ENCODE measurements around the gene CEP97.

Gene CEP97

GRCh38 chr3:101784855-101785613, 60.6 kb downstream of the CEP97 start:
- no peak for TF ChIP-seq CTCF (IDR thresholded peaks at IDR 0.05; ENCODE audit: low read depth, low read length)
- H3K4me3 ChIP-seq (ENCODE audit: low read depth, low read length) = no peak overlapping the region

GRCh38 chr3:101791778-101792177, 67.4 kb downstream of the CEP97 start:
- no peak for TF ChIP-seq CTCF (IDR thresholded peaks at IDR 0.05; ENCODE audit: low read depth, low read length)
- no peak overlapping the region for H3K4me3 ChIP-seq (ENCODE audit: low read depth, low read length)

- no peak for TF ChIP-seq CTCF (IDR thresholded peaks at IDR 0.05; ENCODE audit: low read depth, low read length)
- H3K4me3 ChIP-seq (ENCODE audit: low read depth, low read length) = no peak overlapping the region
Observed at GRCh38 chr3:101796077-101796680, 71.8 kb downstream of the CEP97 start.

GRCh38 chr3:101801174-101801573, 76.8 kb downstream of the CEP97 start:
- H3K4me3 ChIP-seq (ENCODE audit: low read depth, low read length) = no peak overlapping the region
- no peak for TF ChIP-seq CTCF (IDR thresholded peaks at IDR 0.05; ENCODE audit: low read depth, low read length)

GRCh38 chr3:101802179-101802578, 77.8 kb downstream of the CEP97 start:
- no peak for TF ChIP-seq CTCF (IDR thresholded peaks at IDR 0.05; ENCODE audit: low read depth, low read length)

GRCh38 chr3:101803173-101803782, 78.9 kb downstream of the CEP97 start:
- peak; percentile 71 for TF ChIP-seq CTCF (IDR thresholded peaks at IDR 0.05; ENCODE audit: low read depth, low read length)
- H3K4me3 ChIP-seq (ENCODE audit: low read depth, low read length) = no peak overlapping the region

More at GRCh38 chr3:101802179-101802578, 77.8 kb downstream of the CEP97 start:
- H3K4me3 ChIP-seq (ENCODE audit: low read depth, low read length) = no peak overlapping the region

GRCh38 chr3:101803939-101804338, 79.5 kb downstream of the CEP97 start:
- H3K4me3 ChIP-seq (ENCODE audit: low read depth, low read length) = no peak overlapping the region
- TF ChIP-seq CTCF (IDR thresholded peaks at IDR 0.05; ENCODE audit: low read depth, low read length) = no peak

Data from WI38 (cell line).